ENCODE data around the gene CAMTA1.

The CAMTA1 gene

DNA sequence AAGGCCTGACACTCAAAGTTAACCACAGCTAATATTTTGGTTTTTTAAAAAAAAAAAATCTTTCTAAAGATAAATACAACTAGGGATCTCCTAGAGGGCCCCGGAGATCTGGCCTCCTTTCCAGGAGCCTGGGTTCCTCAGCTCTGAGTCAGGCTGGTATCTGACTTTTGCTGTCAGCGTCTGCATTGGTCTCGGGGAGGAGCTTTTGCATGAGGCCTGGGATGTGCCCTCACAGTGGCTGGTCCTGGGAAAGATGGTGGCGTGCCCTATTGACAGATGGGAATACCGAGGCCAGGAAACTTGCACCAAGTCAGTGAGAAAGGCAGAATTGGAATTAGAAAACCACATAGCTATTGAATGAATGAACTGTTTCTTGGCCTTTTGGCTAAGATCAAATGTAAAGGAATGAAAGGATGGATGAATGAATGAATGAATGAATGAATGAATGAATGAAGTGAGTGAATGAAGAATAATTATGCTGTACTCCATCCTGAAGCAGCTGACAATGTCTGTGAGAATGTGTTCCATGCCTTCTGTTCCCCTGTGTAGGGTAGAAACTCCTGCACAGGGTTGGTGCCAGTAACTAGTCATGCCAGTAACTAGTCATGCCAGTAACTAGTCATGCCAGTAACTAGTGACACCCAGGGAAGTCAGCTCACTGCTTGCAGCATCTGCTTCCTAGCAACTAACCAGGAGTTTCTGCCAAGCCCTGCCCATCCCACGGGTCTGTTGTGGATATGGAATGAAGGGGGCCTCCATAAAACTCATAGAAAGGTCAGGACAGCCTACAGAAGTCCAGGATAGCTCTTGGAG, 743.3 kb downstream of the CAMTA1 start:
- in situ Hi-C loops (cut with MboI; ENCODE audit: low sequenced_read_pairs), result no loop called here

DNA sequence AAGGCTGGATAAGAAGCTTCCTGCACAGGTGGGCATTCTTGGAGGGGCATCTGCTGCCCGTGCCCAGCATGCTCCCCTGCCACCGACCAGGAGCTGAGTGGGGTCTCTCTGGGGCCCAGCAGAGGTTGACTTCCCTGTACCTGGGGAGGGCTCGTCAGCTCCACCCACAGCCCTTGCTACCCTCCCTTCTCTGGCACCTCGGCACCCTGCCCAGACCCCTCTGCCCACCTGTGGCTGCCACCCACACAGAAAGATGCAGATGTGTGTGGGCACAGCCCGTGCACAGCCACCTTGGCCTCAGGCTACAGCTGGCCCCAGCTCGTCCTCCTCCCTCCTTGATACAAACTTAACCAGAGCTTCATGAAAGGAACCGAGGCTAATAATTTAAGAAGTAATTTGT, 744.7 kb downstream of the CAMTA1 start:
- in situ Hi-C loops (cut with MboI; ENCODE audit: low sequenced_read_pairs), result no loop called here

DNA sequence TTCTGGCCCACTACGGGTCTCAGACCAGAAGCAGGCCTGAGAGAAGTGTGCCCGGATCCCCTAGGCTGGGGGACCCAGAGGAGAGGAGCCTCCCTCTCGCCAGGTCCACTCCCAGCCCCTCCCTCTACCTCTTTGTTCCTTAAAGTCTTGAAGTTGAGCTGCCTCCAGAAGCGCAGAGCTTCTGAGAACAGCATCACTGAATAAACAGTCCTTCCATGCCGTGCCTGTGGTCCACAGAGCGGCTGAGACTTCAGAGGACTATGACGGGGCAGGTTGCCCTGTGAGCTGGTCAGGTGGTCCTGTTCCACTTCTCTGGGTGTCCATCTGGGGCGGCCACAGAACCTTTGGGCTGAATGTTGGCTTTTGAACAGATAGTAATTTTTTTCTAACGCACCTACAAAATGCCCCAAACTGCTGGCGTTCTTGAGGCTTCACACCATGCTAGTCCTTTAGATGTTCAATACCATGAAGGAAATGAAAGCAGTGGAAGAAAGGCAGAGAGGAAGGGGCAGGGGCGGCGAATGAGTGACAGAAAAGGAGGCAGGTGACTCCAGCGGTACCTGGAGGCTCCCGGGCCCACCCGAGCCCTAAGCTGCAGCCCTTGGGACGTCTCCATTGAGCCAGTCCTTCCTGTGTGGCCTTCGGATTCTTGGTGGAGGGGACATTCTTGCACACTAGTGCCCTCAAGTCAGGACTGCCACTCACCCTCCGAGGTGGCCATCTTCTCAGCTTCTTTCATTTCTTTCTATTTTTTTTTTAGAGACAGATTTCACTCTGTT, 746.5 kb downstream of the CAMTA1 start:
- in situ Hi-C loops (cut with MboI; ENCODE audit: low sequenced_read_pairs), result no loop called here

DNA sequence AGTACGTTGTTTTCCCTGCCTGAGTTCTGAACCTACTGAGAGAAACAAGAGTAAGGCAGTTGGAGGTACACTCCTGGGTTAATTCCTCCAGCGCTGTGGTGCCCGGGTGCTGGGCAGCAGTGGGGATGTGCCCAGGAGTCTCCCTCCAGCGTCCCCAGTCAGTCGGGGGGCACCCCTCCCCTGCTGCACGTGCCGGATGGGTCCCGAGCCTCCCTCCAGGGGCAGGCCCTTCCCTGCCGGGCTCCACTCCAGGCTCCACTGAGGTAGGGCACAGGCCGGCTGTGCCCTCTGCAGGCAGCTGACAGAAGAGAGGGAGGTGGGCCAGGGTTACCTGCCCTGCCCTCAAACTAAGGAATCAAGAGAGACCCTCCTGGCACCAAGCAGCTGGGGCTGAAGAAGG, 747.8 kb downstream of the CAMTA1 start:
- in situ Hi-C loops (cut with MboI; ENCODE audit: low sequenced_read_pairs), result no loop called here

DNA sequence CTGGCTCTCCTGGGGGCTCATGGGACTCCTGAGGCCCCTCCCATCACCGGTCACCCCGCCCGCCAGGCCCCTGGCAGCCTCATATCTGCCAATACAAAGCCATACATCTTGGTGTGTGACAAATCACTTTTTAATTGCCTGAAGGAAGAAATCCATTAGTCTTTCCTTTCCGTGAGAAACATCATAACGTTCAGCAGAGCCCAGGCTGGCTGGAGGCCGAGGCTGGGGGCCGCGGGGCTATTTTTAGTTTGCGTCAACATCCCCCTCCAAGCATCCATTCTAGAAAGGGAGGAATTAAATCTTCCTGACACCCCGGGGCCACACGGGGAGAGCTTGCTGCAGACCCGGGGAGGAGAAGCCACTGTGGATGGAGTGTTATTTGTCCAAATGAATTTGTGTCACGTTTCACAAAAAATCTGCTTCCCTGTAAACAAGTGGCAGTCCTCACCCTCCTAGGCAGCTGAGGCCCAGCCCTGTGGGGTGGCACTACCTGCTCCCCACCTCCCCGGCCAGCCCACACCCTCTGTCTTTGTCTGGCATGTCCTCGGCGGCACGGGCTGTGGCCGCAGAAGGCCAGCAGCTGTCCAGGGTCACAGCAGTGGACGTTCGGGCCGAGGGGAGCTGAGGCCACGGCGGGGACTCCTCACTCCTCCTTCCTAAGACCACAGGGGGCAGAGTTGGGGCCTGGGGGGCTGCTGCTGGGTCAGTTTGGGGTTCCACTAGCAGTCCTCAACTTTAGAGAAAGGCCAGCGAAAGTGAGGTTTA, 749.0 kb downstream of the CAMTA1 start:
- in situ Hi-C loops (cut with MboI; ENCODE audit: low sequenced_read_pairs), result no loop called here

DNA sequence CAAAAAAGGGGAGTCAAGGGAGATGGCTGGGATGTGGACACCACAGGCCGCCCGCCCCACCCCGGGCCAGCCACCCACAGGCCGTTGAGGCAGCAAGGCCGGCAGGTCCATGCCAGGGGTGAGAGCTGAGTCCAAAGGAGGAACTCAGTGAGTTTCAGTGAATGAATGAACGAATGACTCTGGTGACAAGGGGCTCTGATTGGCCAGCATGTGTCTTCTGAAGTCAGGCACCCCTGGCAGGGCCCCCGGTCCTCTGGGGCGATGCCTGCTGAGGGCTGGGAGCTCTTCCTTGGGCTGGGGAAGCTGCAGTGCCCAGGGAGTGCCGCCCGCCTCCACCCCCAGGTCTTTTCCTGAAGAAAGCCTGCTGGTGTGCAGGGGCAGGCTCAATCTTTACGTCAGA, 749.8 kb downstream of the CAMTA1 start:
- in situ Hi-C loops (cut with MboI; ENCODE audit: low sequenced_read_pairs), result no loop called here

DNA sequence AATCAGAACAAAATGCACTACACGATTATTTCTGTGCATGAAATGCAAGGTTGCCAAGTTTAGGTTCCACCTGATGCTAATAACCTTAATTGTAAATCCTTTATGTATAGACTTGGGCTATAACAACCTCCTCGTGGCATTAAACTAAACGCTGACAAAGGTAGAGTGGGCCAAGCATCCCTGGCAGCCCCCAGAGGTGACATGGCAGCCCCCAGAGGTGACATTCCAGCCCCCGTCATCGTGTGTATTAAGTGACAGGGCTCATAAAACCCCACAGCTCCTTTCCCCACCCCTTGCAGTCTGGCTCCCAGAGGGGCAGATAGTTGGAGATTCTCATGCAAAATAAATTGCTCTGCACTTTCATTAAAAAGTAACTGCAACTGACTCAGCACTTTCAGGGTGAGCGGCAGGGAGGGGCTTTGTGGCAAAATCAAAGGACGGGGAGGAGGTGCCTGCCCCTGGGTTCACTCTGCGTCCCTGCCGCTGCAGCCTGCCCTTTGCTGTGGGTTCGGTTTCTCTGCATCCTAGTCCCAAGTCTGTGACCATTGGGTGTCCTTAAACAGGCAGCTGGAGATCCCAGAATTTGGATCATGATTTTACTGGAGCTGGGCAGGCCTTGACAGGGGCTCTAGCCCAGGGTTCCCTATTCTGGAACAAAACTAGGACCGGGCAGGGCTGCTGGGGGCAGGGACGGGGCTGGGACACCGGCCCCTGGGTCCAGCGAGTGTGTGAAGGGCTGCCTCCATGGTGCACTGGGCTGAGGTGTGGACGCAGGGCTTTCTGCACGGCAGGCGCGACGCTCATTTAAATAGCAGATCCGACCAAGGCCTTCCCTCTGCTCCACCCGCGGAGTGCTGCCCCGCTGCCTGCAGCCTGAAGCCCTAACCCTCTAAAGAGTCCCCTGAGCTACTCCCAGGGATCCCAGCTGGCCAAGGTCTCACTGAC, 751.0 kb downstream of the CAMTA1 start:
- in situ Hi-C loops (cut with MboI; ENCODE audit: low sequenced_read_pairs), result no loop called here

DNA sequence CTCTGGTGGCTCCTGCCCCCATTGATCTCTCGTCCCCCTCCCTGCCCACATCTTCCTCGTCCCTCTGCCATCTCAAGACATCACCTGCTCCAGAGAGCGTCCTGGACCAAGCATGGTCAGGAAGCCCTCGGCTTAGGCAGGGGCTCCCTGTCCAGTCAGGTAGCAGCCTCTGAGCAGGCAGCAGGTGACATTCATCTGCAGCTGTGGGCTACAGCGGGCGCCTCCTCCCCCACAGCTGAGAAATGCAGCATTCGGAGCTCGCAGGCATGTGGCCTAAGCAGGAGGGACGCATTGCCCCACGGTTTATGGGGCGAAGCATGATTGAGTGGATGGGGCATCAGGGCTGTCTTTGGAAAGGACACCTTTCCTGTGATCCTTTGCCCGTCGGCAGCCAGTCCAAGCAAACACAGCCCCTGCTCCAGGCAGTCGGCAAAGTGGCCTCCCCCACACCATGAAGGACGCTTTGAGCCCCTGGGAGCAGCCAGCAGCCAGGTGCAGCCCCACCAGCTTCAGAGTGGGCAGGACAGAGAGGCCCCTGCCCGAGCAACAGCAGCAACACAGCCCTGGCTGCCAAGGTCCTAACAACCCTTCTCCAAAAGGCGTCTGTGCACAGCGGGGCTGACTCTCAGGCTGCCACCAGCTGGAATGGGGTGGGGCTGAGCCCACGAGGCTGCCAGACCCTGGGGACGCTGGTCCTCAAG, 751.8 kb downstream of the CAMTA1 start:
- in situ Hi-C loops (cut with MboI; ENCODE audit: low sequenced_read_pairs), result no loop called here

DNA sequence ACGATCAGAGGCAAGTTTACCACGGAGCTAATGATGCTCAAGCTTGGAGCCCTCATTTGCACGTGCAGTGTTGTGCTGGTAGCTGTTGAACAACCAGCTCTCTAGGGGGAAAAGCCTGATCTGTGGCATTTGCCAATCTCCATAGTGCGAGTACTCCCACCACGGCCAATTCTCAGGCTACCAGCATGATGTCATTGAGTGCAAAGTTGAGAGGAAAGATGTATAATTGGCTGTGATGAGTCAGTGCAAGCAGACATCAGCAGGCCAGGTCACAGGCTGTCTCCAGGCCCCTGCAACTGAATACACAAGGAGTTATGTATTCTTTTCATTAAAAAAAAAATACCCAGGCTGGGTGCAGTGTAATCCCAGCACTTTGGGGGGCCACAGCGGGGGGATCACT, 752.8 kb downstream of the CAMTA1 start:
- in situ Hi-C loops (cut with MboI; ENCODE audit: low sequenced_read_pairs), result no loop called here

DNA sequence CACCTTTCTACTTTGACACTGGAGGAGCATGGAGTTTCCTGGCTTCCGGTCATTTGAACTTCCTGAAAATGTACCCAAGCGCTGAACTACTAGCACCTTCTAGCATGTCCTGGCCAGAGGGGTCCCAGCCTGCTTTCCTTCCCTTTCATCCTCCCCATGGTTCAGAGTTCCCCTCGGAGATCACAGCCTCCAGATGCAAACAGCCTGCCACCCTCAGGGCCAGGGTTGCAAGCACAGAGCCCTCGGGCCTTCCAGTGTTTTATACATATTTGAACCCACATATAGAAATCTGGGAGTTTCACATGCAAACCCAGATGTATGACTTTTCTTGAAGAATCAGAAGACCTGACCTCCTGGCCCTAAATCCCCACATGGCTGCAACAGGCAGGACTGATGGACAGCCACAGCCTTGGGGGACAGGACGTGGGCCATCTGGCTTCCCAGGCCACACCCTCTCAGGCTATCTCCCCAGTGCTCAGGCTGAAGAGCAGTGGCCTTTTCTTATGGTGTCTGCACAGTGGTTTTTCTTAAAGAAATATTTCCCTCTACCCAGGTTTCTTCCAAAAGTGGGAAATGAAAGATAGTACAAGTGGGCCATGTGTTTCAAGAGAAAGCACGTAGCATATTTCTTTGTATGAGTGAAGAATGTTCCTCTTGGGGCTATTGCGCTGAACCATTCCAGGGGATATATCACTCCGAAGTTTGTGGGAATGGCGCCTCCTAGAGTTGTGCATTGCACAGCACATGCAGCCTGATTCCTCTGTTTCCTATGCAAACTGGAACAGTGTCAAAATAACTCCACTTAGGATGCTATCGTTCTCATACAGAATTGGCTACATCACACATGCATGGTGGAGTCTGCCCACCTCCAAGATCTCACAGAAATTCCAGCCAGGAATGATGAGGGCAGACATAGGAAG, 753.9 kb downstream of the CAMTA1 start:
- in situ Hi-C loops (cut with MboI; ENCODE audit: low sequenced_read_pairs), result no loop called here

DNA sequence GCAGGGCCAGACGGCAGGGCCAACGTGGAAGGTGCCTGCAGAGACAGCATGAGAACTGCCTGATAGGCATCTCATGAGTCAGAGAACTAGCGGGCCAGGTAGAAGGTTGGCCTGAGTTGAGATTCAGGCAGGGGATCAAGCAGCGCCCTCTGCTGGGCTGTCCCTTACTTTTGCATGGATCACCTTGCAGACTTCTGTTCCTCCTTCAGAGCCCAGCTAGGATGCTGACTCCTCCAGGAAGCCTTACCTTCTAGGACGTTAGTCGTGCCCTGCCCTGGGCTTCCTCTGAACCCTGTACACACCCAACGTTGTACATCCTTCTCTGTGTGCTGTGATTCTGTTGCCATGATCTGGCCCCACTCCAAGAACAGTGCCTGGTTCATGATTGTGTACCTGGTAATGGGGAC, 754.5 kb downstream of the CAMTA1 start:
- in situ Hi-C loops (cut with MboI; ENCODE audit: low sequenced_read_pairs), result no loop called here

DNA sequence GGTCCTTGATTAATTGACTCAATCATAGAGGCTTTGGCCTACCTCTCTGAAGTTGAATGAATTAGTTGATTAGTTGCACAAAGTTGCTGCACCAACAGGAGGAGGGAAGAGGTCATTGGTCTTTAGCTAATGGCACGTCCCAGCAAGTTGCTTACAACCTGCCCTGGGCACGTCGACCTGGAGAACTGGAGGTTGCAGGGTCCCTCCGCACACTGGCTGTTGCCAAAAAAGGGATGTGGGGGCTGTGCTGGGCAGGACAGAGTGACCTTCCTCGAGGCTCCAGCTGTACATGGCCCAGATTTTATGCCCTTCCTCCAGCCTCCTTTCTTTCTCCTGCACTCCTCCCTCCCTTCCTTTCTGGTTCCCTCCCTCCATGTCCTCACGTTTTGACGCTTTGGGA, 755.6 kb downstream of the CAMTA1 start:
- in situ Hi-C loops (cut with MboI; ENCODE audit: low sequenced_read_pairs), result no loop called here

DNA sequence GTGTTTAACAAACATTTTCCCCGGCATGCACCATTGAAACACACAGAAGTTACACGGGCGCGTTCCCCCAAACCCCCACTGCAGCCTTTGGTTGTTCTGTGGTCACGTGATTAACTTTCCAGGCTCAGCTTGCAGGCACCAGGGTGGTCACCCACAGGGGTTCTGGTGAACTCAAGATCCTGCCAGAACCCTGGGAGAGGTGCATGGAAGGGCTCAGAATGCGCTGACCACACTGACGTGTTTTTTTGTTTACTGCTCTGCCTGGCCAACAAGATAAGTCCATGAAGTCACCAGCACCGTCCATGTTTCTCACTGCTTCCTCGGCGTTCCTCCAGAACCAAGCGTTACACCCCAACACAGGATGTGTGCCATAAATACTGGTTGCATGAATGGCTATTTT, 756.4 kb downstream of the CAMTA1 start:
- in situ Hi-C loops (cut with MboI; ENCODE audit: low sequenced_read_pairs), result no loop called here

DNA sequence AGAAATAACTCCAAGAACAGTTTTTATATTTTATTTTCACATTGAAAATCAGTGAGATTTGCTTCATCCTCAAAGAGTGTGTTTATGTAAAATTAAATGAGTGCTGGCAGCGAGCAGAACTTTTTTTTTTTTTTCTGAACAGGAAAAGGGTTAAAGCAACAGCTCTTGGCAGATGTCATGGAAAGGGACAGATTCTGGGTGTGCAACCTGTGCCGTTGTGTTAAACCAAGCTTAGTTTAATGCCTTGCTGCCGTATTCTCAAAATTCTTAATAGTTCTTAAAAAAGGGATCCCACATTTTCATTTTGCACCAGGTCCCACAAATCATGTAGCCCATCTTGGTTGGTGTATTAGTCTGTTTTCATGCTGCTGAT, 758.5 kb downstream of the CAMTA1 start:
- in situ Hi-C loops (cut with MboI; ENCODE audit: low sequenced_read_pairs), result no loop called here

DNA sequence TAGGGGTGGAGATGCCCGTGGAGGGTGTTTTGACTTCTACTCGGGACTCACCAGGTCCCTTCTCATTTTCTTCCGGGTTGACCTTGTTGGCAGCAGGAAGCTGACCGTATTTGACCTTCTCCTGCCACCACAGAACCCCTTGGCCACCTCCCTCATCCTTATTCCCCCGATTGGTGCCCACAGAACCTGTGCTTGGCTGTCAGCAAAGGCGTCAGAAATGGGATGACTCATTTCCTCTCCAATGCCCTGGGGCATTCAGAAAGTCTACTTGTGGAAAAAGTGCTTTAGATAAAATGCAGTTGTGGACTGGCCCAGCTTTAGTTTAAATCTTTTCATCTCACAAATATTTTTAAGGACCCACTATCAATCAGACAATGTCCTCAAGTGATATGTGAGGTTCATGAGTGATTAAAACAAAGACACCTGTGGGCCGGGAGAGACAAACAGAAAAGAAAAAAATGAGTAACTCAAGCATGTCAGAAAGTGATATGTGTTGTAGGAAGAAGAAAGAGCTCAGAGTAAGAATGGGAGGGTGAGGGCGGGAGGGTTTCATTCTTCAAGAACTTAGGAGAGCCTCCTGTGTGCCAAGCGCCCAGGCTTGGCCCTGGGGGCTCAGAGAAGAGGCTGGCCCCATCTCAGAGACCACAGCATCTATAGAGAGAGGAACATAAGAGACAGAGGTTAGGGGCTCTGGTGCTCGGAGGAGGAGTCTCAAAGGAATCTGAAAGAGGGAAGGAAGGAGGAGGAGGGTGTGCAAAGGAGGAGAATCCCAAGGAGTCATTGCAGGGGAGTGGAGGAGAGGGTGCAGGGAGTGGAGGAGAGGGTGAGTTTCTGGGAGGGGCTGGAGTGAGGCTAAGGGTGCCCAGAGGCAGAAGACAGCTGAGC, 764.3 kb downstream of the CAMTA1 start:
- in situ Hi-C loops (cut with MboI; ENCODE audit: low sequenced_read_pairs), result no loop called here

DNA sequence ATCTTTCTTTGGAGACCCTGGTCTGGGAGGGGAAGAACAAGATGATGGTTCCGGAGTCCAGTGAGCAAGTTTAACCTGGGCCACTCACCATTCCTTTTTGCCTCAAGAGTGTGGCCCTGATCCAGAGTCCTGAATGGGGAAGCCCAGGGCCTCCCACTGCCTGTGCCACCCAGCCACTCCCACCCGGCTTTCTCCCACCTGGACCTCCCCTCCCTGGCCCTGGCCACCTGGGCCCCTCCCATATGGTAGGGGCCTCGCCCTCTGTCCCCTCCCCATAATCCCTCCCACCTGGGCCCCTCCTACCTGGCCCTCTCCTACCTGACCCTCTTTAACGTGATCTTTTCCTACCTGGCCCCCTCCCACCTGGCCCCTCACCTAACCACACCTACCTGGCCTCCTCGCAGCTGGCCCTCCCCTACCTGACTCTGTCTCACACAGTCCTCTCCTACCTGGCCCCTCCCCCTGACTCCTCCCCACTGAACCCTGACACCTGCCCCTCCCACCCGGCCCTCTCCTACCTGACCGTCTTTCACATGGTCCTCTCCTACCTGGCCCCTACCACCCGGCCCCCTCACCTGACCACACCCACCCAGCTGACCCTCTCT, 765.1 kb downstream of the CAMTA1 start:
- in situ Hi-C loops (cut with MboI; ENCODE audit: low sequenced_read_pairs), result no loop called here

DNA sequence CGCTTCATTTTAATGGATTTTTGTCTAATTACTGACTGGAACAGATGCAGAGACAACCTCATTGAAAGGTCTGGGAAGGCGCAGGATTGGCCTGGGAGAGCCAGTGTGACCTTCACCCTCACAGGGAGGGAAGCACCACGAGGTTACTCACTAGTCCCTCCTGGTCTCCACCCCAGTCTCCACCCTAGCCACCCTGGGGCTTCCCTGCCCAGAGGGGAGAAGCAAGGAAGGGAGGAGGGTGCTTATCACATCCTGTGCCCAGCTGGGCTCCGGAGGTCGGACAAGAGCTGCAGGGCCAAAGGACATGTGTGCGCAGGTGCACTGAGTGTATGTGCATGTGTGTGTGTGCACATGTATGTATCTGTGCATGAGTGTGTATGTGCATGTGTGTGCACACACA, 765.7 kb downstream of the CAMTA1 start:
- in situ Hi-C loops (cut with MboI; ENCODE audit: low sequenced_read_pairs), result no loop called here

DNA sequence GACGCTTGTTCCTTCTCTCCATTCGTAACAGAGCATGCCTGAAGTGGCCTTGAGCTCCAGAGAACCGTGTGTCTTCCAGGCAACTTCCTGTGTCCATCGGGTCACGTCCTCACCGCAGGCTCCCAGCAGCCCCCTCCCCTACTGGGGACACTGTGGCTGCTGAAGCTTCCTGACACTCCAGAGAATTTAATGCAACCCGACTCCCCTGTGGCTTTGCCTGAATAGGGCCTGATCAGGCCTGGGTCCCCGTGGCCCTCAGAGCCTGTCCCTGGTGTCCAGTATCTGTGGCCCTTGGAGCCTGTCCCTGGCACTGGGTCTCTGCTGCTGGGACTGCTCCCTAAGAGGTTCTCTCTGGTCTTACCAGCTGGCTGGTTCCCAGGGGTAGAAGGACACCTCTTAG, 766.2 kb downstream of the CAMTA1 start:
- in situ Hi-C loops (cut with MboI; ENCODE audit: low sequenced_read_pairs), result no loop called here
